ENCODE measurements around the gene PXDN. TPM values are rescaled to one million over a fixed set of nuclear protein-coding genes. Genes with fewer than 3 reads are reported as not detected.

PXDN gene
- total and polyA plus RNA-seq, 5 donors from 2014 or later = 0.79 TPM; not detected in 4

- no peaks in the 10 kb centered on the region for H3K4me1 Mint-ChIP-seq
- ATAC-seq (ENCODE audit: low read depth in 2 of 2) (no peak), DNase-seq (no peak)
- no peaks in the 10 kb centered on the region for H3K27me3 ChIP-seq (ENCODE audit: control insufficient read depth, insufficient read depth, low read length)
- no peak overlapping the region for H3K4me3 ChIP-seq (ENCODE audit: low read depth, low read length)
- no peaks in the 10 kb centered on the region for H3K36me3 Mint-ChIP-seq
- H3K27me3 Mint-ChIP-seq = no peaks in the 10 kb centered on the region
- no peaks in the 10 kb centered on the region for H3K9me3 ChIP-seq (ENCODE audit: control insufficient read depth in 2 of 2, low read length in 2 of 2)
- H3K36me3 ChIP-seq (ENCODE audit: control insufficient read depth, insufficient read depth, low read length) = no peaks in the 10 kb centered on the region
- no peak overlapping the region for H3K27ac Mint-ChIP-seq
- peaks cover 0 to 2% (median 0%) of the 10 kb centered on the region in 7 donors for H3K9me3 Mint-ChIP-seq
- H3K4me1 ChIP-seq (ENCODE audit: control insufficient read depth, insufficient read depth, low read length, poor library complexity, severe bottlenecking) = no peaks in the 10 kb centered on the region
- H3K27ac ChIP-seq (ENCODE audit: insufficient read depth, low read length, poor library complexity, severe bottlenecking) = no peak overlapping the region
- no peak overlapping the region for H3K4me3 Mint-ChIP-seq
Measured at GRCh38 chr2:1617425-1618021, 126.8 kb downstream of the PXDN start.

DNA sequence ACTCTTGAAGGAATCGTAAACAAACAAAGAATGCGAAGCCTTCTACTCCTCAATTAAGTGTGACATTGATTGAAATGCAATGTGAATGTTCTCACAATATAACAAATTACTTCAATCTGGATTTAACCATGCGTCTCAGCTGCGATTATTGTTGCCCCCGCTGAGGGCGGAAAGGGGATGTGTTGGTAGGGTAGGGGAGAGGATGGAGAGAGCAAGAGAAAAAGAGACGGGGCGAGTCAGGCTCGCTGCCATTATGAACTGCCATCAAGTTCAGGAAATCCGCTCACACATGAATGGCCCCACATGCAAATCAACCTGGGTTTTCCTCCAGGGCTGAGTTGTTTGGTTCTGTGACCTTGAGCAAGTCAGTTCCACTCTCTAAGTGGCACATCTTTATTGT is 129.8 kb downstream of the PXDN start:
- H3K27me3 ChIP-seq (ENCODE audit: control insufficient read depth, insufficient read depth, low read length) = no peaks in the 10 kb centered on the region
- Mint-ChIP-seq H3K36me3 (no peaks in the 10 kb centered on the region), H3K27ac (no peak overlapping the region), H3K9me3 (peaks cover 0 to 2% (median 0%) of the 10 kb centered on the region in 7 donors), H3K4me3 (no peak overlapping the region), H3K4me1 (no peaks in the 10 kb centered on the region), H3K27me3 (no peaks in the 10 kb centered on the region)
- DNase-seq (no peak), ATAC-seq (ENCODE audit: low read depth in 2 of 2) (no peak)
- H3K4me3 ChIP-seq (ENCODE audit: low read depth, low read length) = no peak overlapping the region
- H3K36me3 ChIP-seq (ENCODE audit: control insufficient read depth, insufficient read depth, low read length) = no peaks in the 10 kb centered on the region
- no peaks in the 10 kb centered on the region for H3K4me1 ChIP-seq (ENCODE audit: control insufficient read depth, insufficient read depth, low read length, poor library complexity, severe bottlenecking)
- H3K9me3 ChIP-seq (ENCODE audit: control insufficient read depth in 2 of 2, low read length in 2 of 2) = no peaks in the 10 kb centered on the region
- no peak overlapping the region for H3K27ac ChIP-seq (ENCODE audit: insufficient read depth, low read length, poor library complexity, severe bottlenecking)

- ATAC-seq (ENCODE audit: low read depth in 2 of 2) = no peak
- no peak for DNase-seq
- no peak overlapping the region for H3K4me3 ChIP-seq (ENCODE audit: low read depth, low read length)
- H3K4me1 ChIP-seq (ENCODE audit: control insufficient read depth, insufficient read depth, low read length, poor library complexity, severe bottlenecking) = no peaks in the 10 kb centered on the region
- no peaks in the 10 kb centered on the region for H3K36me3 ChIP-seq (ENCODE audit: control insufficient read depth, insufficient read depth, low read length)
- H3K27me3 Mint-ChIP-seq = no peaks in the 10 kb centered on the region
- H3K27me3 ChIP-seq (ENCODE audit: control insufficient read depth, insufficient read depth, low read length) = no peaks in the 10 kb centered on the region
- no peaks in the 10 kb centered on the region for H3K9me3 ChIP-seq (ENCODE audit: control insufficient read depth in 2 of 2, low read length in 2 of 2)
- H3K27ac ChIP-seq (ENCODE audit: insufficient read depth, low read length, poor library complexity, severe bottlenecking) = no peak overlapping the region
- peaks cover 0 to 2% (median 0%) of the 10 kb centered on the region in 7 donors for H3K9me3 Mint-ChIP-seq
- no peak overlapping the region for H3K27ac Mint-ChIP-seq
- no peaks in the 10 kb centered on the region for H3K4me1 Mint-ChIP-seq
- H3K4me3 Mint-ChIP-seq = no peak overlapping the region
- H3K36me3 Mint-ChIP-seq = no peaks in the 10 kb centered on the region
Measured at GRCh38 chr2:1613731-1614354, 130.5 kb downstream of the PXDN start.

GRCh38 chr2:1613078-1613445 is 131.3 kb downstream of the PXDN start:
- no peaks in the 10 kb centered on the region for H3K4me1 ChIP-seq (ENCODE audit: control insufficient read depth, insufficient read depth, low read length, poor library complexity, severe bottlenecking)
- H3K27me3 Mint-ChIP-seq = no peaks in the 10 kb centered on the region
- no peak for ATAC-seq (ENCODE audit: low read depth in 2 of 2)

DNA sequence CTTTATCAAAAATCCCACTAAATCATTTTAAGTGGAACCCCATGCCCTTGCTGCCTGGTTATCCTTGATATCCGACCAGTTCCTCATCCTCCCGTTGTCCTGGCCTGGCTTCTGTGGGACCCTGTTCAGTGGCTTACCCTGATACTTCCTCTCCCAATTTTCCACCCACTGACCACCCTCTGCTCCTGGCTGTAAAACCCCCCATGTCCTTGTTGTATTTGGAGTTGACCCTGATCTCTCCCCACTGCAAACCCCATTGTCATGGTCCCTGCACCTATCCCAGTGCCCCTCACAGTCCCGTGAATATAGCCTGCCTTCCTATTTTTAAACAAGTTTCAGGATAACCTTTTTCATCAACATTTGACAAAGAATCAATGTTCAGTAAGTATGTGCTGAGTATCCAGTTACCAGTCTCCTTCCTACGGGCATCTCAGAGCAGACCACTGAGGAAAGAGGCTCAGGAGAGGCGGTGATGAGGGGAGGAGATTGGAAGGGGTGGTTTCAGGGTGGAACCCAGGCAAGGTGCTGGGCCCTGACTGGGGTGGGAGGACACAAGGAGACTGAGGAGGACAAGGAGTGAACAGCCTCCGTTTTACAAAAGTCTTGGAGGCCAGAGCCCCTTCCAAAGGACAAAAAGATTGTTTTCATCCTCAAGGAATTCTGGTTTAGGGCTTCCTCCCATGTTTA is 131.8 kb downstream of the PXDN start:
- H3K36me3 Mint-ChIP-seq = no peaks in the 10 kb centered on the region
- DNase-seq (no peak), ATAC-seq (ENCODE audit: low read depth in 2 of 2) (no peak)
- Histone ChIP-seq H3K36me3 (ENCODE audit: control insufficient read depth, insufficient read depth, low read length) (no peaks in the 10 kb centered on the region), H3K9me3 (ENCODE audit: control insufficient read depth in 2 of 2, low read length in 2 of 2) (no peaks in the 10 kb centered on the region), H3K27me3 (ENCODE audit: control insufficient read depth, insufficient read depth, low read length) (no peaks in the 10 kb centered on the region), H3K4me3 (ENCODE audit: low read depth, low read length) (no peak overlapping the region), H3K4me1 (ENCODE audit: control insufficient read depth, insufficient read depth, low read length, poor library complexity, severe bottlenecking) (no peaks in the 10 kb centered on the region), H3K27ac (ENCODE audit: insufficient read depth, low read length, poor library complexity, severe bottlenecking) (no peak overlapping the region)
- no peaks in the 10 kb centered on the region for H3K27me3 Mint-ChIP-seq
- H3K4me3 Mint-ChIP-seq = no peak overlapping the region
- peak overlapping the region in 1 of 3 donors; percentile 82 for H3K27ac Mint-ChIP-seq
- no peaks in the 10 kb centered on the region for H3K4me1 Mint-ChIP-seq
- peaks cover 0 to 2% (median 0%) of the 10 kb centered on the region in 7 donors for H3K9me3 Mint-ChIP-seq

More at GRCh38 chr2:1613078-1613445, 131.3 kb downstream of the PXDN start:
- Mint-ChIP-seq H3K4me1 (no peaks in the 10 kb centered on the region), H3K36me3 (no peaks in the 10 kb centered on the region), H3K4me3 (no peak overlapping the region), H3K27ac (no peak overlapping the region), H3K9me3 (peaks cover 0 to 2% (median 0%) of the 10 kb centered on the region in 7 donors)
- Histone ChIP-seq H3K27me3 (ENCODE audit: control insufficient read depth, insufficient read depth, low read length) (no peaks in the 10 kb centered on the region), H3K27ac (ENCODE audit: insufficient read depth, low read length, poor library complexity, severe bottlenecking) (no peak overlapping the region), H3K4me3 (ENCODE audit: low read depth, low read length) (no peak overlapping the region), H3K9me3 (ENCODE audit: control insufficient read depth in 2 of 2, low read length in 2 of 2) (no peaks in the 10 kb centered on the region), H3K36me3 (ENCODE audit: control insufficient read depth, insufficient read depth, low read length) (no peaks in the 10 kb centered on the region)
- no peak for DNase-seq

- no peaks in the 10 kb centered on the region for H3K9me3 Mint-ChIP-seq
- no peaks in the 10 kb centered on the region for H3K36me3 ChIP-seq (ENCODE audit: control insufficient read depth, insufficient read depth, low read length)
- H3K4me1 Mint-ChIP-seq = no peaks in the 10 kb centered on the region
- DNase-seq (no peak), ATAC-seq (ENCODE audit: low read depth in 2 of 2) (no peak)
- no peak overlapping the region for H3K4me3 ChIP-seq (ENCODE audit: low read depth, low read length)
- H3K4me1 ChIP-seq (ENCODE audit: control insufficient read depth, insufficient read depth, low read length, poor library complexity, severe bottlenecking) = no peaks in the 10 kb centered on the region
- H3K27ac ChIP-seq (ENCODE audit: insufficient read depth, low read length, poor library complexity, severe bottlenecking) = no peak overlapping the region
- no peak overlapping the region for H3K27ac Mint-ChIP-seq
- H3K4me3 Mint-ChIP-seq = no peak overlapping the region
- H3K36me3 Mint-ChIP-seq = no peaks in the 10 kb centered on the region
- no peaks in the 10 kb centered on the region for H3K27me3 ChIP-seq (ENCODE audit: control insufficient read depth, insufficient read depth, low read length)
- H3K9me3 ChIP-seq (ENCODE audit: control insufficient read depth in 2 of 2, low read length in 2 of 2) = no peaks in the 10 kb centered on the region
- H3K27me3 Mint-ChIP-seq = no peaks in the 10 kb centered on the region
Measured at GRCh38 chr2:1611886-1612285, 132.4 kb downstream of the PXDN start.

DNA sequence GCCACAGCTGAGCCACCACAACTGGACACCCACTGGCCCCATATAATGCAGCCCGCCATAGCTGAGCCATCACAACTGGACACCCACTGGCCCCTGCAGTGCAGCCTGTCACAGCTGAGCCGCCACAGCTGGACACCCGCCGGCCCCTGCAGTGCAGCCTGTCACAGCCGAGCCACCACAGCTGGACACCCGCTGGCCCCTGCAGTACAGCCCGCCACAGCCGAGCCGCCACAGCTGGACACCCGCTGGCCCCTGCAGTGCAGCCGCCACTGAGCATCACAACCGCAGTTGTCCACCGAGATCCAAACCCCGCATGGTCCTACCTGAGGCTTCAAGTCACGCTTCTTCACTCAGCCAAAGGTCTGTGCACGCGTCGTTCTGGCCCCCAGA is 134.2 kb downstream of the PXDN start:
- no peaks in the 10 kb centered on the region for H3K36me3 ChIP-seq (ENCODE audit: control insufficient read depth, insufficient read depth, low read length)
- no peaks in the 10 kb centered on the region for H3K9me3 ChIP-seq (ENCODE audit: control insufficient read depth in 2 of 2, low read length in 2 of 2)
- no peaks in the 10 kb centered on the region for H3K4me1 Mint-ChIP-seq
- DNase-seq (no peak), ATAC-seq (ENCODE audit: low read depth in 2 of 2) (no peak)
- H3K9me3 Mint-ChIP-seq = no peaks in the 10 kb centered on the region
- H3K36me3 Mint-ChIP-seq = no peaks in the 10 kb centered on the region
- H3K4me3 Mint-ChIP-seq = no peak overlapping the region
- no peaks in the 10 kb centered on the region for H3K27me3 Mint-ChIP-seq
- no peaks in the 10 kb centered on the region for H3K4me1 ChIP-seq (ENCODE audit: control insufficient read depth, insufficient read depth, low read length, poor library complexity, severe bottlenecking)
- no peak overlapping the region for H3K27ac ChIP-seq (ENCODE audit: insufficient read depth, low read length, poor library complexity, severe bottlenecking)
- H3K4me3 ChIP-seq (ENCODE audit: low read depth, low read length) = no peak overlapping the region
- no peaks in the 10 kb centered on the region for H3K27me3 ChIP-seq (ENCODE audit: control insufficient read depth, insufficient read depth, low read length)
- no peak overlapping the region for H3K27ac Mint-ChIP-seq
